ENCODE data around the gene SEMA4D. TPM values are rescaled to one million over a fixed set of nuclear protein-coding genes. Genes with fewer than 3 reads are reported as not detected.
"Not testable (repeated sequence)": the region's sequence is repeated elsewhere in the genome, so short reads cannot be mapped to it uniquely, and the experiment has no call there.

The SEMA4D gene
- total RNA-seq, 1 experiment from 2014 or later = 23.3 TPM

- no peak for TF ChIP-seq CTCF (IDR thresholded peaks at IDR 0.05; ENCODE audit: unreplicated experiment)
- no TSS peak for BruUV-seq (replicated peaks)
- CTCF ChIA-PET = no interaction called here
- no peak overlapping the region for H3K4me3 Mint-ChIP-seq (ENCODE audit: low read depth, unreplicated experiment)
- no peaks in the 10 kb centered on the region for H3K36me3 Mint-ChIP-seq (ENCODE audit: insufficient read depth, unreplicated experiment)
- H3K27me3 Mint-ChIP-seq (ENCODE audit: unreplicated experiment) = no peaks in the 10 kb centered on the region
- no peaks in the 10 kb centered on the region for H3K4me1 Mint-ChIP-seq (ENCODE audit: low read depth, unreplicated experiment)
- intact Hi-C loops (cut with micrococcal nuclease; ENCODE audit: unreplicated experiment) = no loop called here
- no peak overlapping the region for H3K27ac Mint-ChIP-seq (ENCODE audit: unreplicated experiment)
- DNase-seq = no peak
- no peaks in the 10 kb centered on the region for H3K9me3 Mint-ChIP-seq (ENCODE audit: low read depth, unreplicated experiment)
Measured at GRCh38 chr9:89481538-89481915, 16.4 kb downstream of the SEMA4D start.

- no peaks in the 10 kb centered on the region for H3K9me3 Mint-ChIP-seq (ENCODE audit: low read depth, unreplicated experiment)
- DNase-seq = no peak
- H3K4me3 Mint-ChIP-seq (ENCODE audit: low read depth, unreplicated experiment) = no peak overlapping the region
- H3K4me1 Mint-ChIP-seq (ENCODE audit: low read depth, unreplicated experiment) = no peaks in the 10 kb centered on the region
- CTCF ChIA-PET = no interaction called here
- intact Hi-C loops (cut with micrococcal nuclease; ENCODE audit: unreplicated experiment) = no loop called here
- no TSS peak for BruUV-seq (replicated peaks)
- TF ChIP-seq CTCF (IDR thresholded peaks at IDR 0.05; ENCODE audit: unreplicated experiment) = no peak
- H3K27me3 Mint-ChIP-seq (ENCODE audit: unreplicated experiment) = no peaks in the 10 kb centered on the region
- H3K27ac Mint-ChIP-seq (ENCODE audit: unreplicated experiment) = no peak overlapping the region
- H3K36me3 Mint-ChIP-seq (ENCODE audit: insufficient read depth, unreplicated experiment) = no peaks in the 10 kb centered on the region
Measured at GRCh38 chr9:89480825-89481537, 16.9 kb downstream of the SEMA4D start.

- CTCF ChIA-PET; H3K4me1 Mint-ChIP-seq (ENCODE audit: low read depth, unreplicated experiment); DNase-seq; BruUV-seq (replicated peaks); H3K27me3 Mint-ChIP-seq (ENCODE audit: unreplicated experiment); intact Hi-C loops (cut with micrococcal nuclease; ENCODE audit: unreplicated experiment); H3K4me3 Mint-ChIP-seq (ENCODE audit: low read depth, unreplicated experiment); H3K36me3 Mint-ChIP-seq (ENCODE audit: insufficient read depth, unreplicated experiment); H3K27ac Mint-ChIP-seq (ENCODE audit: unreplicated experiment); H3K9me3 Mint-ChIP-seq (ENCODE audit: low read depth, unreplicated experiment): not testable (repeated sequence)
Measured at GRCh38 chr9:89480372-89480771, 17.5 kb downstream of the SEMA4D start.

DNA sequence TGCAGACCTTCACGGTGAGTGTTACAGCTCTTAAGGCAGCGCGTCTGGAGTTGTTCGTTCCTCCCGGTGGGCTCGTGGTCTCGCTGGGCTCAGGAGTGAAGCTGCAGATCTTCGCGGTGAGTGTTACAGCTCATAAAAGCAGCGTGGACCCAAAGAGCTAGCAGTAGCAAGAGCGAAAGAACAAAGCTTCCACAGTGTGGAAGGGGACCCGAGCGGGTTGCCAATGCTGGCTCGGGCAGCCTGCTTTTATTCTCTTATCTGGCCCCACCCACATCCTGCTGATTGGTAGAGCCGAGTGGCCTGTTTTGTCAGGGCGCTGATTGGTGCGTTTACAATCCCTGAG is 18.3 kb downstream of the SEMA4D start:
- CTCF ChIA-PET; H3K4me1 Mint-ChIP-seq (ENCODE audit: low read depth, unreplicated experiment); H3K27ac Mint-ChIP-seq (ENCODE audit: unreplicated experiment); DNase-seq; BruUV-seq (replicated peaks); H3K4me3 Mint-ChIP-seq (ENCODE audit: low read depth, unreplicated experiment); H3K9me3 Mint-ChIP-seq (ENCODE audit: low read depth, unreplicated experiment); H3K36me3 Mint-ChIP-seq (ENCODE audit: insufficient read depth, unreplicated experiment); H3K27me3 Mint-ChIP-seq (ENCODE audit: unreplicated experiment); intact Hi-C loops (cut with micrococcal nuclease; ENCODE audit: unreplicated experiment): not testable (repeated sequence)

- H3K4me3 Mint-ChIP-seq (ENCODE audit: low read depth, unreplicated experiment) = no peak overlapping the region
- no TSS peak for BruUV-seq (replicated peaks)
- CTCF ChIA-PET = no interaction called here
- H3K4me1 Mint-ChIP-seq (ENCODE audit: low read depth, unreplicated experiment) = no peaks in the 10 kb centered on the region
- no peaks in the 10 kb centered on the region for H3K9me3 Mint-ChIP-seq (ENCODE audit: low read depth, unreplicated experiment)
- no peaks in the 10 kb centered on the region for H3K36me3 Mint-ChIP-seq (ENCODE audit: insufficient read depth, unreplicated experiment)
- H3K27ac Mint-ChIP-seq (ENCODE audit: unreplicated experiment) = no peak overlapping the region
- TF ChIP-seq CTCF (IDR thresholded peaks at IDR 0.05; ENCODE audit: unreplicated experiment) = no peak
- intact Hi-C loops (cut with micrococcal nuclease; ENCODE audit: unreplicated experiment) = no loop called here
- DNase-seq = no peak
- H3K27me3 Mint-ChIP-seq (ENCODE audit: unreplicated experiment) = no peaks in the 10 kb centered on the region
Measured at GRCh38 chr9:89478821-89479668, 18.9 kb downstream of the SEMA4D start.

Measured in Calu3 (cell line).